ENCODE measurements around the gene PRKG1.
"Not testable (repeated sequence)": the region's sequence is repeated elsewhere in the genome, so short reads cannot be mapped to it uniquely, and the experiment has no call there.

PRKG1 gene

GRCh38 chr10:51502124-51502523, 427.8 kb downstream of the PRKG1 start:
- no peak for DNase-seq (ENCODE audit: low read depth, low spot score)

DNA sequence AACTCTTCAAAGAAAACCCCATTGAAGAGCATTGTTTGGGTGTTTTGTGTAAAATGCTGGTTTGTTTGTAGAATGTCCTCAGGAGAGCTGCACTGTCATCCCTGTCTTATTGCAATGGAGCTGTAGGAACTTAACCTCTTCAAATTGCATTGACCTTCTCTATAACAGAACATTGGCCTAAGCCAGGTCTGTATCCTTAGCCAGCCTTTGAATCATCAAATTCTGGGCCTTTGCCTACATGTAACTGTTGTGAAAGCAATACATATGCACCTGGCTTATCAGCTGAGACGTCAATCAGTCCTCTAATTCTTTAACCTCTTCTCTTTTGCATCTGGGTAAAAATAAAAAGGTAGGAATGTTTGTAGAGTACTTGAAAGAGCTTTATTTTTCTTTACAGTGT, 429.1 kb downstream of the PRKG1 start:
- DNase-seq (ENCODE audit: low read depth, low spot score): no peak

GRCh38 chr10:51507476-51507875, 433.2 kb downstream of the PRKG1 start:
- DNase-seq (ENCODE audit: low read depth, low spot score): no peak

DNA sequence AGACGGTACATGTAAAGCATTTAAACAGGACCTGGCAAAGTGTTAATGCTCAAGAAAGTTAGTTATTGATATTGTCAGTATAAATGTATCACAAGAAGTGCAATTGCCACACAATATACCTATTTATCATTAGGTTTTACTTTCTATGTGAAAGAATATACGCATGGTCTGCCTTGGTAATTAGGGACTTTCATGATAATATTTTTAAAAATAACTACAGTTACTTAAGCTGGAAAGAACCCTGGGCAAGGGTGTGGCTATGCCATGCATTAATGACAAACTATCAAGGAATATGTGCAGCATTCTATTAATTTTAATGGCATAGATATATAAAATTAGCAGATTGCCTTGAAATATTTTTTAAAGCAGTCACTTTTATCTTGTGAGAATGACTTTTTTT, 433.9 kb downstream of the PRKG1 start:
- DNase-seq (ENCODE audit: low read depth, low spot score): no peak

GRCh38 chr10:51510231-51510630, 435.9 kb downstream of the PRKG1 start:
- DNase-seq (ENCODE audit: low read depth, low spot score): no peak

- no peak for DNase-seq (ENCODE audit: low read depth, low spot score)
Observed at GRCh38 chr10:51521605-51522004, 447.3 kb downstream of the PRKG1 start.

- no peak for DNase-seq (ENCODE audit: low read depth, low spot score)
Observed at GRCh38 chr10:51522858-51523257, 448.6 kb downstream of the PRKG1 start.

DNA sequence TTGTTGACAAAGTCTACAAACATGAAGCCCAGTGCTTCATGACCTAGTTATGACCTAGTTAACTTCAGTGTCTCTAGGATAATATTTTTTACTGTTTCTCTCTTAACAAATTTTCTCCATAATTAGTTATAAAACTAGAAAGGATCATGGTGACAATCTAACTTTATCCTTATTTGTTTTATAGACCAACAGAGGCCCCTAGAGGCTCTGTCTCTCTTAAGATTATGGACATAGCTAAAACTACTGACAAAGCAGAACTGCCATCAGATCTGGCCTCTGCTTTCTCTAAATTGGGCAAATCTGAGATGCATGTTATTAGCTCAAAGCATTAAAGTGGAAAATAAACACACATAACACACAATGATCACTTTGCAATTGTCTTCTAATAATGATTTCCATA, 449.2 kb downstream of the PRKG1 start:
- no peak for DNase-seq (ENCODE audit: low read depth, low spot score)

- no peak for DNase-seq (ENCODE audit: low read depth, low spot score)
Observed at GRCh38 chr10:51524041-51524440, 449.8 kb downstream of the PRKG1 start.

DNA sequence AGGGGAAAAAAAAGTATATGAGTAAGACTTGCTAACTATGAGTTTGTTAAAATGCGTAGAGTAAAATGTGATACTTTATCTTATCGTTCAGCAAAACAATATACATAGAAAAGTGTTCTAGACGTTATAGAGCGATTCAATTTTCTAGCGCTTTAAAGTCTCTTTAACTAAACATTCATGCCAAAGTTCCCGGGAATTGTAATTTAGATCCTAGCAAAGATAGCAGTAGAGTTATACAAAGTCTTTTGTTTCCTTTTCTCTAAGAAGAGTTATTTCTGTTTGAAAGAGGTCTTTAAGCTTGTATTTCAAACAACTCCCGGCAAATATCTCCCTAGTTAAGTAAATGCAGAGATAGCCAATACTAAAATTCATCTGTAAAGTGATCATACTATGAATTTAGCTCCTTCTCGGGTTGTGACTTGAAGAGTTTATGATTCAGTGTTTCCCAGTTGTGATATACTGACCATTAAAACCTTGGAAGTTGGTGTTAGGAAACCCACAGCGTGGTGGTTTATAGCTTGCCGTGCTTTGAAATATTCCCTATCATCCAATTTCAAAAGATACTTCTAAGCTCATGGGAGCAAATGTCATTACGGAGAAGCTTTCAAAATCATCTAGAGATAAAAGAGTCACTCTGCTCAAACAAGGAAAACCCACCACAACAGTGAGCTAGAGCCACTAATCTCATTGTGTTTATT, 453.4 kb downstream of the PRKG1 start:
- no peak for DNase-seq (ENCODE audit: low read depth, low spot score)

DNA sequence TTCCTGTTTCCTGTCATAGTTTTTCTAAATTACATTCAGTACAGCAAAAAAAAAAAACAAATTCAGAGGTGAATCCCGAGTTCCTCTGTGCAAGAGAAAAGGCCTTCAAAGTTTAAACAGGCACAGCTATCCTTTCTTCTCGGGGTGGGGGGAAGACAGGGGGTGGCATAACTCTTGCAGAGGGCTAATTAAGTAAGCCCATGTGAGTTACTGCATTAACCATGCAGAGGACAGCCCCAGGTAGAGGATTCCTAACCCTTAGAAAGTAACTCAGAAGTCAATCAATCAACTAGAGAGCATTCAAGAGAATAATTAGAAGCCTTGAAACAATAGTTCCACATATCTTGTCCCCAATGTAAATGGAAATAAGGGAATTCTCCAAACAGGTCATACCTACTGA, 454.2 kb downstream of the PRKG1 start:
- no peak for DNase-seq (ENCODE audit: low read depth, low spot score)

- DNase-seq (ENCODE audit: low read depth, low spot score): no peak
Observed at GRCh38 chr10:51530541-51530940, 456.3 kb downstream of the PRKG1 start.

DNA sequence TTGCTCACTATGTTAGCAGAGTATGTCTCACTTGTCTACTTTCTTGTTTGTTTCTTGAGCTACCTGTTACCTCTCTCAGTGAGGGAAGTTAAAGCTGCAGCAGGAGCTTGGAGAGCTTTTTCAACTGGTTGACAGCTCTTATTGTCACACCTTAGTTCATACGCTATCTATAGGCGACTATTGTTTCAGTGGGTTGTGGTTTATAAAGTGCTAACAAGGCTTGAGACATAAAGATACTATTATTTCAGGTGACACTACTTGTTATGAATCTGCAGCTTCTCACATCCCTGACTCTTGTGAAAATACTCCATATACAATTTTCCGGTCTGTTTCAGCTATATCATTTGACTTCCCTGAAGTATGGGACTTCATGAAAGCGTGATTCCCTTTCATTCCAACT, 457.8 kb downstream of the PRKG1 start:
- no peak for DNase-seq (ENCODE audit: low read depth, low spot score)

DNA sequence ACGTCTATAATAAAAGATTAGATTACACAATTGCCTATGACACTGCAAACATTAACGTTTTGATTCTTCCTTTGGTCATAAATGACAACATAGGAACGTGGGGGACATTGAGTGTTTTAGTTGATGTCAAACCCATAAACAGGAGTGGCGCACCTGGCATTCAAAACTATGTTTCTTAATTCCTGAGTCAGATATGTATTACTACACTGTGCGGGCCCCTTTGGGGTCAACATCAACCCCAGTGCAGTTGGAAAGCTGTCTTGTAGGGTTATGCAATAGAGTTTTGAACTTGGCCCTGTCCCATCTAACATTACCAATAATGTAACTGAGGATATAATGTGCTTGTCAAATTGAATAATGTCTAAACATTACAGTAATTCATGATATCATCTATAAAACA, 468.6 kb downstream of the PRKG1 start:
- no peak for DNase-seq (ENCODE audit: low read depth, low spot score)

GRCh38 chr10:51544933-51545332, 470.6 kb downstream of the PRKG1 start:
- no peak for DNase-seq (ENCODE audit: low read depth, low spot score)

GRCh38 chr10:51547941-51548340, 473.7 kb downstream of the PRKG1 start:
- no peak for DNase-seq (ENCODE audit: low read depth, low spot score)

DNA sequence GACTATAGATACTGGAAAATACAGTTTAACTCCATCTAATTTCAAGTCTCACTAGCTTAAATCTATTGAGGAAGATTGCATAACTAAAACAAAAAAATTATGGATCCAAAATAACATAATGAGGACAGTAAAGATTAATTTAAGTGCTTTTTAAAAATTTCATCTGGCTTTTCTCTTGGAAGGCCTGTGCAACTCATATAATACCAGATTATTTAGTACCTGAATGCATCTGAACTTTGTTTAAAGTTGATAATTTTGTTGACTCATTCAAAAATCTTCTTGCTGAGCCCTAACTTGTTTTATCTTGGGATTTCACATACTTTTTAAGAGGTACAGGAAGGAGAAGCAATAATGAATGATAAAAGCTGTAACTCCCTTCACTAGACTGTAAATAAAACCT, 478.6 kb downstream of the PRKG1 start:
- DNase-seq (ENCODE audit: low read depth, low spot score): no peak

DNA sequence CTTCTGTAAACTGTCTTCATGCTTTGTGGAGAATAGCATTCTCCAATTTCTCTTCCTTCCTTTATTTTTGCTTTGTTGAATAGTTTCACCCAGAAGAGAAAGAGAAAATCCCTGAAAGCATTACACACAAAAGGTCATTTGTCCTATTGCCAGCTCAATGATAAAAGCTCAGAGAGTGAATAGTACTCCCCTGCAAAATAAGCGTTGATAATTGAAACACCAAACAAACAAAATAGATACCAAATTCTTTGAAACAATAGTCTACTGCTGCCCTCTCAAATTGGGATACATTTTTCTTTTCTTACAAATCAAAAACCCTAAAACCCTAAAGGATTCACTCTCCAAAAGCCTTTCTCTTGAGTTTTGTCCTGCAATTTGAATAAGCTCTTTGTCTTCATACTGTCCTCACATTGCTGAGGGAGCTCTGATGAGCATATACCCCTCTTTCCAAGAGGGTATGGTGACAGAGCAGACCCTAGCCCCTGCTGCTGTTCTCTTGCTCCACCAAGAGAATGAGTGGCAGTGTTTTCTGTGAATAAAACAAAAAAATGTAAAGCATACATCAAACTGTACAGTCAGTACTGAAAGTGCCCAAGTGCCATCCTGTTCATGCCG, 490.7 kb downstream of the PRKG1 start:
- DNase-seq (ENCODE audit: low read depth, low spot score): no peak

DNA sequence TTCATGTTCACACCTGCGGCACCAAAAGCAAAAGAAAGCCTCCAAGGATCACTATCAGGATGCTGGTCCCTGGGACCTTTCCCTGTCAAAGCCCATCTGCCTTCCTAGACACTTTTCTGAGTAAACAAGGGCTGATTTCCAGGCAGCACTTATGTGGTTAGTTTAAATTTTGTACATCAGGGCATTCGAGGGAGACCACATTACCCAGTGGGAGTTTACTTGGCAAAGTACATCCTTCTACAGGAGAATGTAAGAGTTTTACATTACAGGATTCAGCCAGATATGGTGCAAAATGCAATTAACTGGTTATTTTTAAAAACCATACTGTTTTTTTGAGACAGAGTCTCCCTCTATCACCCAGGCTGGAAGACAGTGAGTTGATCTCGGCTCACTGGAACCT, 493.0 kb downstream of the PRKG1 start:
- DNase-seq (ENCODE audit: low read depth, low spot score): no peak

GRCh38 chr10:51569467-51569866, 495.2 kb downstream of the PRKG1 start:
- no peak for DNase-seq (ENCODE audit: low read depth, low spot score)

- DNase-seq (ENCODE audit: low read depth, low spot score): peak; percentile 1
Observed at GRCh38 chr10:51574248-51575048, 500.2 kb downstream of the PRKG1 start.

DNA sequence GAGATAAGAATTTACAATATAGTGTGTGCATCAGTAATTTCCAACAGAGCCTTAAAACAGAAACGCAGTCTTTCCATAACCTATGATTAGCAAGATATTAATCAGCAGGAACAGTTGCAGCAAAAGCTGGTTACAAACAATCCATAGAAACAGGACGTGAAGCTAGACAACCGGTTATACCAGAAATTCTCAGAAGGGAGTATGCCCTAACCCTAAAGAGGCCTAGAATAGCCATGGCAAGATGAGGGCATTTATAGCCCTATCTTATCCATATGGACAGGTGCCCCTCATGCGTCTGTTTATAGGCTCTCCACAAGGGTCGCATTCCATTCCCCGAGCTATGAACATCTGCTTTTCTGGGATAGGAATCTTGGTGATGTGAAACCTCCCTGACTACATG, 506.9 kb downstream of the PRKG1 start:
- DNase-seq (ENCODE audit: low read depth, low spot score): not testable (repeated sequence)

DNA sequence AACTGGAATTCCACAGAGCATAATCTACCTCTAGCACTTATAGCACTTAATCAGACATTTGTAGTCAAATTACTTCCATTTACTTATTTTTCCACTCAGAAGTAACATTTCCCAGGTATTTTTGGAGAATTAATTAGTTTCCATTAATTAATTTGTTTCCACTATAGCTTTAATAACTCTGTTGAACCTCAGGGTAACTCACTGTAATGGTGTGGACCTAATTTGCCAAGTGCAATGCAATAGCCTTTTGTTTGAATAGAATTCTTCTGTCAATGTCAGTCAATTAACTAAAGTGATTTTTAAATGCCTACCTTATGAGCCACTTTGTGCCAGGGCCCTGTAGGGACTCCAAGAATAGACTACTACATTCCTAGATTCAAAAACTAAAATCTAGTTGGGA, 509.7 kb downstream of the PRKG1 start:
- no peak for DNase-seq (ENCODE audit: low read depth, low spot score)
